ENCODE data around the gene NDRG4. TPM values are rescaled to one million over a fixed set of nuclear protein-coding genes. Genes with fewer than 3 reads are reported as not detected.

NDRG4 gene
- polyA plus RNA-seq, 1 of the 3 experiments (the other 2 are of a cell fraction) = 52.0 TPM

DNA sequence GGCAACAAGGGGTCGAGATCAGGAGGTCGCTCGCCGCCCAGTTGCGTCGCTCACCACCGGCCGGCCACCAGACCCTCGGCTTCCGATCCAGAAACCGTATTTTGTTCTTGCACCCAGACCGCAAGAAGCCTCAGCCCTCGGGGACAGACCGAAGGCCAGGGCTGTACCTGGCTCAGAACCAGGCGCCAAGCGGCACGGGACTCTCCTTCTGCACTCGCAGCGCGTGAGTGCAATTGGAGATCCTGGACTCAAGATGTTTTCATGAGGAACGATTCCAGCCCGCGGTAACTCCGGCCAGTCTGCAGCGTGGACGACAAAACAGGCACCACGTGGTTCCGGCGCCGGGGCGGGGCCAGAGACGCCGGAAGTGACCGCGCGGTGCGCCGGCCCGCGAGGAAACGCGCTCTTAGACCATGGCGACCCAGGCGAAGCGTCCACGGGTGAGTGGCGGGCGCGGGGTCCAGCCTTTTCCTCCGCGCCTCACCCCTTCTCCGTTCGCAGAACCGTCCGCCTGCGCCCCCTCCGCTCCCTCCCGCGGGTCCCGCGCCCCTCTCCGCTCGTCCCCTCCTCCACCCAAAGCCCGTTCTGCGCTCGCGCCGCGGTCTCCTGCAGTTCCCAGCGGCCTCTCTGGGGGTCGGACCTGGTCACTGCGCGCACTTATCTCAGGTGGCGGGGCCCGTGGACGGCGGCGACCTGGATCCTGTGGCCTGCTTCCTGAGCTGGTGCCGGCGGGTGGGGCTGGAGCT lies 15.4 kb downstream of the NDRG4 start, which contains the start of gene SETD6 (continued):
- TF ChIP-seq, protein P1, sequence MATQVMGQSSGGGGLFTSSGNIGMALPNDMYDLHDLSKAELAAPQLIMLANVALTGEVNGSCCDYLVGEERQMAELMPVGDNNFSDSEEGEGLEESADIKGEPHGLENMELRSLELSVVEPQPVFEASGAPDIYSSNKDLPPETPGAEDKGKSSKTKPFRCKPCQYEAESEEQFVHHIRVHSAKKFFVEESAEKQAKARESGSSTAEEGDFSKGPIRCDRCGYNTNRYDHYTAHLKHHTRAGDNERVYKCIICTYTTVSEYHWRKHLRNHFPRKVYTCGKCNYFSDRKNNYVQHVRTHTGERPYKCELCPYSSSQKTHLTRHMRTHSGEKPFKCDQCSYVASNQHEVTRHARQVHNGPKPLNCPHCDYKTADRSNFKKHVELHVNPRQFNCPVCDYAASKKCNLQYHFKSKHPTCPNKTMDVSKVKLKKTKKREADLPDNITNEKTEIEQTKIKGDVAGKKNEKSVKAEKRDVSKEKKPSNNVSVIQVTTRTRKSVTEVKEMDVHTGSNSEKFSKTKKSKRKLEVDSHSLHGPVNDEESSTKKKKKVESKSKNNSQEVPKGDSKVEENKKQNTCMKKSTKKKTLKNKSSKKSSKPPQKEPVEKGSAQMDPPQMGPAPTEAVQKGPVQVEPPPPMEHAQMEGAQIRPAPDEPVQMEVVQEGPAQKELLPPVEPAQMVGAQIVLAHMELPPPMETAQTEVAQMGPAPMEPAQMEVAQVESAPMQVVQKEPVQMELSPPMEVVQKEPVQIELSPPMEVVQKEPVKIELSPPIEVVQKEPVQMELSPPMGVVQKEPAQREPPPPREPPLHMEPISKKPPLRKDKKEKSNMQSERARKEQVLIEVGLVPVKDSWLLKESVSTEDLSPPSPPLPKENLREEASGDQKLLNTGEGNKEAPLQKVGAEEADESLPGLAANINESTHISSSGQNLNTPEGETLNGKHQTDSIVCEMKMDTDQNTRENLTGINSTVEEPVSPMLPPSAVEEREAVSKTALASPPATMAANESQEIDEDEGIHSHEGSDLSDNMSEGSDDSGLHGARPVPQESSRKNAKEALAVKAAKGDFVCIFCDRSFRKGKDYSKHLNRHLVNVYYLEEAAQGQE (IDR thresholded peaks at IDR 0.05; ENCODE audit: low read depth, low read length) = no peak
- TF ChIP-seq FOXM1 (IDR thresholded peaks at IDR 0.05; ENCODE audit: low read depth) = no peak; the same call in 1 of the 2 replicates
- TF ChIP-seq, protein P2, sequence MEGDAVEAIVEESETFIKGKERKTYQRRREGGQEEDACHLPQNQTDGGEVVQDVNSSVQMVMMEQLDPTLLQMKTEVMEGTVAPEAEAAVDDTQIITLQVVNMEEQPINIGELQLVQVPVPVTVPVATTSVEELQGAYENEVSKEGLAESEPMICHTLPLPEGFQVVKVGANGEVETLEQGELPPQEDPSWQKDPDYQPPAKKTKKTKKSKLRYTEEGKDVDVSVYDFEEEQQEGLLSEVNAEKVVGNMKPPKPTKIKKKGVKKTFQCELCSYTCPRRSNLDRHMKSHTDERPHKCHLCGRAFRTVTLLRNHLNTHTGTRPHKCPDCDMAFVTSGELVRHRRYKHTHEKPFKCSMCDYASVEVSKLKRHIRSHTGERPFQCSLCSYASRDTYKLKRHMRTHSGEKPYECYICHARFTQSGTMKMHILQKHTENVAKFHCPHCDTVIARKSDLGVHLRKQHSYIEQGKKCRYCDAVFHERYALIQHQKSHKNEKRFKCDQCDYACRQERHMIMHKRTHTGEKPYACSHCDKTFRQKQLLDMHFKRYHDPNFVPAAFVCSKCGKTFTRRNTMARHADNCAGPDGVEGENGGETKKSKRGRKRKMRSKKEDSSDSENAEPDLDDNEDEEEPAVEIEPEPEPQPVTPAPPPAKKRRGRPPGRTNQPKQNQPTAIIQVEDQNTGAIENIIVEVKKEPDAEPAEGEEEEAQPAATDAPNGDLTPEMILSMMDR (IDR thresholded peaks at IDR 0.05) = no peak
- TF ChIP-seq JUND (IDR thresholded peaks at IDR 0.05) = no peak
- no peak for TF ChIP-seq MEF2A (IDR thresholded peaks at IDR 0.05; ENCODE audit: borderline replicate concordance, low read depth)
- TF ChIP-seq, protein P3, sequence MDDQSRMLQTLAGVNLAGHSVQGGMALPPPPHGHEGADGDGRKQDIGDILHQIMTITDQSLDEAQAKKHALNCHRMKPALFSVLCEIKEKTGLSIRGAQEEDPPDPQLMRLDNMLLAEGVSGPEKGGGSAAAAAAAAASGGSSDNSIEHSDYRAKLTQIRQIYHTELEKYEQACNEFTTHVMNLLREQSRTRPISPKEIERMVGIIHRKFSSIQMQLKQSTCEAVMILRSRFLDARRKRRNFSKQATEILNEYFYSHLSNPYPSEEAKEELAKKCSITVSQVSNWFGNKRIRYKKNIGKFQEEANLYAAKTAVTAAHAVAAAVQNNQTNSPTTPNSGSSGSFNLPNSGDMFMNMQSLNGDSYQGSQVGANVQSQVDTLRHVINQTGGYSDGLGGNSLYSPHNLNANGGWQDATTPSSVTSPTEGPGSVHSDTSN (IDR thresholded peaks at IDR 0.05) = no peak
- peak; percentile 65 for TF ChIP-seq CHD2 (IDR thresholded peaks at IDR 0.05; ENCODE audit: low read length, partially characterized antibody)
- TF ChIP-seq, protein P4, sequence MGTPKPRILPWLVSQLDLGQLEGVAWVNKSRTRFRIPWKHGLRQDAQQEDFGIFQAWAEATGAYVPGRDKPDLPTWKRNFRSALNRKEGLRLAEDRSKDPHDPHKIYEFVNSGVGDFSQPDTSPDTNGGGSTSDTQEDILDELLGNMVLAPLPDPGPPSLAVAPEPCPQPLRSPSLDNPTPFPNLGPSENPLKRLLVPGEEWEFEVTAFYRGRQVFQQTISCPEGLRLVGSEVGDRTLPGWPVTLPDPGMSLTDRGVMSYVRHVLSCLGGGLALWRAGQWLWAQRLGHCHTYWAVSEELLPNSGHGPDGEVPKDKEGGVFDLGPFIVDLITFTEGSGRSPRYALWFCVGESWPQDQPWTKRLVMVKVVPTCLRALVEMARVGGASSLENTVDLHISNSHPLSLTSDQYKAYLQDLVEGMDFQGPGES (IDR thresholded peaks at IDR 0.05; ENCODE audit: low read depth, low read length) = no peak
- no peak for TF ChIP-seq EZH2phosphoT487 (IDR thresholded peaks at IDR 0.05; ENCODE audit: borderline replicate concordance, low read depth)
- TF ChIP-seq EP300 (IDR thresholded peaks at IDR 0.05; ENCODE audit: borderline replicate concordance in 1 of 2, low read depth in 1 of 2, low read length in 1 of 2) = no peak
- TF ChIP-seq, protein P5, sequence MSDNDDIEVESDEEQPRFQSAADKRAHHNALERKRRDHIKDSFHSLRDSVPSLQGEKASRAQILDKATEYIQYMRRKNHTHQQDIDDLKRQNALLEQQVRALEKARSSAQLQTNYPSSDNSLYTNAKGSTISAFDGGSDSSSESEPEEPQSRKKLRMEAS (IDR thresholded peaks at IDR 0.05; ENCODE audit: low read depth) = peak; percentile 100
- TF ChIP-seq MXI1 (IDR thresholded peaks at IDR 0.05; ENCODE audit: low read depth, low read length) = peak; percentile 99
- TF ChIP-seq RAD21 (IDR thresholded peaks at IDR 0.05; ENCODE audit: low read length) = no peak

Data from SK-N-SH (cell line).